CD14-positive monocyte (primary cell): ENCODE data around the gene HS6ST3. TPM values are rescaled to one million over a fixed set of nuclear protein-coding genes. Genes with fewer than 3 reads are reported as not detected.

Experiments used
- DNase-seq, 3 donors: peaks; one replicate each; pipeline ENCODE4 v3.0.0-alpha.2; 2011 to 2022
- H2AFZ ChIP-seq: 2 replicates; pipeline ENCODE4 v1.6.0; 2012; ENCODE audit warnings: mild to moderate bottlenecking, low read depth, low read length, inconsistent platforms; ENCODE audit not compliant: insufficient read depth, poor library complexity, severe bottlenecking
- H3K27ac ChIP-seq, 2 donors: 1 replicate in 1 of 2; 2 replicates in 1 of 2; pipeline ENCODE4 v1.5.1; 2012 to 2013; ENCODE audit warnings: low read length in 2 of 2, control low read depth in 1 of 2, inconsistent platforms in 1 of 2, low read depth in 1 of 2, mild to moderate bottlenecking in 1 of 2
- H3K27me3 ChIP-seq, 2 donors: one replicate each; pipeline versions ENCODE4 v1.6.0 to v1.6.1; 2011 to 2013; ENCODE audit warnings: low read length in 2 of 2; ENCODE audit not compliant: control insufficient read depth in 2 of 2, insufficient read depth in 2 of 2
- H3K36me3 ChIP-seq, 2 donors: replicated peaks in 1 of 2; 1 replicate in 1 of 2; 2 replicates in 1 of 2; pipeline versions ENCODE4 v1.5.1 to v1.6.1; 2012 to 2013; ENCODE audit warnings: low read length in 2 of 2, control low read depth in 1 of 2, inconsistent platforms in 1 of 2, mild to moderate bottlenecking in 1 of 2; ENCODE audit not compliant: insufficient read depth in 2 of 2, control insufficient read depth in 1 of 2
- H3K4me1 ChIP-seq, 2 donors: 1 replicate in 1 of 2; 2 replicates in 1 of 2; pipeline versions ENCODE4 v1.5.1 to v1.6.1; 2012 to 2013; ENCODE audit warnings: low read length in 2 of 2, control low read depth in 1 of 2, inconsistent platforms in 1 of 2, mild to moderate bottlenecking in 1 of 2, moderate library complexity in 1 of 2; ENCODE audit not compliant: insufficient read depth in 2 of 2, control insufficient read depth in 1 of 2
- H3K4me2 ChIP-seq: replicated peaks from 2 replicates; pipeline ENCODE3; 2012; ENCODE audit warnings: low read length, moderate library complexity, mild to moderate bottlenecking; ENCODE audit not compliant: poor library complexity, severe bottlenecking; ENCODE audit errors: extremely low read depth
- H3K4me3 ChIP-seq, 3 experiments: fragments of 200-600 bp in 1 of 3; sonication (generic) in 1 of 3; replicated peaks in 1 of 3; 1 replicate in 2 of 3; 2 replicates in 1 of 3; pipeline ENCODE4 v1.5.1; 2011 to 2013; ENCODE audit warnings: low read length in 3 of 3, mild to moderate bottlenecking in 3 of 3, control low read depth in 2 of 3, low read depth in 2 of 3, inconsistent platforms in 1 of 3, moderate library complexity in 1 of 3
- H3K79me2 ChIP-seq: 2 replicates; pipeline ENCODE4 v1.6.0; 2012; ENCODE audit warnings: mild to moderate bottlenecking, control low read depth, inconsistent platforms, low read length, moderate library complexity; ENCODE audit not compliant: insufficient read depth
- H3K9ac ChIP-seq: 2 replicates; pipeline ENCODE4 v1.6.0; 2017; ENCODE audit warnings: low read length, mild to moderate bottlenecking; ENCODE audit not compliant: insufficient read depth, poor library complexity, severe bottlenecking
- H3K9me3 ChIP-seq, 2 donors: replicated peaks in 1 of 2; 1 replicate in 1 of 2; 2 replicates in 1 of 2; pipeline versions ENCODE4 v1.5.1 to v1.6.1; 2012 to 2013; ENCODE audit warnings: low read length in 2 of 2, control low read depth in 1 of 2; ENCODE audit not compliant: control insufficient read depth in 1 of 2, insufficient read depth in 1 of 2
- H4K20me1 ChIP-seq: 2 replicates; pipeline ENCODE4 v1.6.0; 2012; ENCODE audit warnings: mild to moderate bottlenecking, low read length, control low read depth, moderate library complexity; ENCODE audit not compliant: insufficient read depth
- H3K27ac Mint-ChIP-seq, 7 donors: one replicate each; pipeline ENCODE4 v1.8.0; 2020; ENCODE audit warnings: mild to moderate bottlenecking in 7 of 7, mixed read lengths in 7 of 7, moderate library complexity in 6 of 7, inconsistent platforms in 2 of 7
- H3K27me3 Mint-ChIP-seq, 3 donors: one replicate each; pipeline ENCODE4 v1.8.0; 2021 to 2022; ENCODE audit warnings: low read depth in 3 of 3, mild to moderate bottlenecking in 3 of 3, mixed read lengths in 3 of 3, moderate library complexity in 3 of 3, inconsistent platforms in 1 of 3
- H3K36me3 Mint-ChIP-seq, 2 donors: one replicate each; pipeline ENCODE4 v1.8.0; 2020; ENCODE audit warnings: mixed read lengths in 2 of 2, inconsistent platforms in 1 of 2, mild to moderate bottlenecking in 1 of 2
- H3K4me1 Mint-ChIP-seq: one replicate; pipeline ENCODE4 v1.8.0; 2020; ENCODE audit warnings: mild to moderate bottlenecking, mixed read lengths
- H3K4me3 Mint-ChIP-seq, 2 donors: one replicate each; pipeline ENCODE4 v1.8.0; 2020; ENCODE audit warnings: mild to moderate bottlenecking in 2 of 2, mixed read lengths in 2 of 2, moderate library complexity in 1 of 2
- H3K9me3 Mint-ChIP-seq, 7 donors: one replicate each; pipeline ENCODE4 v1.8.0; 2020 to 2022; ENCODE audit warnings: mixed read lengths in 7 of 7, mild to moderate bottlenecking in 6 of 7, moderate library complexity in 6 of 7, inconsistent platforms in 2 of 7
- WGBS: methylation state at CpG from one replicate; pipeline ENCODE4 v1.1.5; 2013; ENCODE audit warnings: missing lambda C conversion rate; ENCODE audit not compliant: insufficient coverage; 5-methylcytosine and 5-hydroxymethylcytosine counted together
- intact Hi-C, 2 donors: fragments of 100-400 bp; cut with micrococcal nuclease; formaldehyde crosslinking; loops; one replicate each; pipeline versions ENCODE4 v1.15.0 to v1.15.1; 2023
- polyA plus RNA-seq, 3 donors: library from polyadenylated mRNA; depleted of rRNA in 1 of 3; unstranded in 2 of 3; stranded (reverse) in 1 of 3; fragments of 300-500 nt in 2 of 3; fragments of >200 nt in 1 of 3; fragmentation: Illumina TruSeq in 2 of 3; gene quantifications; 1 replicate in 2 of 3; 2 replicates in 1 of 3; pipeline ENCODE4 v1.2.3, GENCODE V29; 2012 to 2021
- TF ChIP-seq, protein P1 (sequence below): fragments of 200-600 bp; IDR thresholded peaks from one replicate; pipeline ENCODE4 v1.8.0; 2022; ENCODE audit warnings: antibody characterized with exemption, mild to moderate bottlenecking

HS6ST3 gene
- polyA plus RNA-seq, 3 donors = not detected

DNA sequence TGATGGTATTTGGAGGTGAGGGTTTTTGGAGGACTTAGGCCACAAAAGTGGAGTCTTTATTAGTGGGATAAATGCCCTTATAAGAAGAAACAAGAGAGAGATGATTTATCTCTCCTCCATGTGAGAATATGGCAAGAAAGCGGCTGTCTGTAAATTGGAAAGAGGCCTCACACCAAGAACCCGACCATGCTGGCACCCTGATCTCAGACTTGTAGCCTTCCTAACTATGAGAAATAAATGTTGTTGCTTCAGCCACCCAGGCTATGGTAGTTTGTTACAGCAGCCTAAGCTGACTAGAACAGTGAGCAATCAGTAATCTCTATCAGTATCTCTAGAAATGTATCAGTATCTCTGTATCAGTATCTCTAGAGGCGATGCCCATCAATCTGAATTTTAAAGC is 617.2 kb downstream of the HS6ST3 start:
- H3K4me3 ChIP-seq = no peak overlapping the region
- H4K20me1 ChIP-seq = no peaks in the 10 kb centered on the region
- no peaks in the 10 kb centered on the region for H3K36me3 Mint-ChIP-seq
- no peak overlapping the region for H3K4me2 ChIP-seq
- H3K27ac Mint-ChIP-seq = no peak overlapping the region
- no peak overlapping the region for H3K27ac ChIP-seq
- DNase-seq = no peak
- no peaks in the 10 kb centered on the region for H3K79me2 ChIP-seq
- H3K9me3 Mint-ChIP-seq = peaks cover 2 to 14% (median 4%) of the 10 kb centered on the region in 7 donors
- TF ChIP-seq, protein P1, sequence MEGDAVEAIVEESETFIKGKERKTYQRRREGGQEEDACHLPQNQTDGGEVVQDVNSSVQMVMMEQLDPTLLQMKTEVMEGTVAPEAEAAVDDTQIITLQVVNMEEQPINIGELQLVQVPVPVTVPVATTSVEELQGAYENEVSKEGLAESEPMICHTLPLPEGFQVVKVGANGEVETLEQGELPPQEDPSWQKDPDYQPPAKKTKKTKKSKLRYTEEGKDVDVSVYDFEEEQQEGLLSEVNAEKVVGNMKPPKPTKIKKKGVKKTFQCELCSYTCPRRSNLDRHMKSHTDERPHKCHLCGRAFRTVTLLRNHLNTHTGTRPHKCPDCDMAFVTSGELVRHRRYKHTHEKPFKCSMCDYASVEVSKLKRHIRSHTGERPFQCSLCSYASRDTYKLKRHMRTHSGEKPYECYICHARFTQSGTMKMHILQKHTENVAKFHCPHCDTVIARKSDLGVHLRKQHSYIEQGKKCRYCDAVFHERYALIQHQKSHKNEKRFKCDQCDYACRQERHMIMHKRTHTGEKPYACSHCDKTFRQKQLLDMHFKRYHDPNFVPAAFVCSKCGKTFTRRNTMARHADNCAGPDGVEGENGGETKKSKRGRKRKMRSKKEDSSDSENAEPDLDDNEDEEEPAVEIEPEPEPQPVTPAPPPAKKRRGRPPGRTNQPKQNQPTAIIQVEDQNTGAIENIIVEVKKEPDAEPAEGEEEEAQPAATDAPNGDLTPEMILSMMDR = no peak
- H3K9ac ChIP-seq = no peak overlapping the region
- H3K9me3 ChIP-seq = peaks cover 7 to 10% of the 10 kb centered on the region in 2 donors
- H3K36me3 ChIP-seq = no peaks in the 10 kb centered on the region
- H2AFZ ChIP-seq = no peak overlapping the region
- H3K27me3 ChIP-seq = no peaks in the 10 kb centered on the region
- intact Hi-C loops = no loop called here
- no peaks in the 10 kb centered on the region for H3K4me1 Mint-ChIP-seq
- H3K27me3 Mint-ChIP-seq = peaks cover 0 to 2% (median 1%) of the 10 kb centered on the region in 3 donors
- 100% methylated on average over 1 of the region's 3 CpGs for WGBS
- H3K4me1 ChIP-seq = no peaks in the 10 kb centered on the region
- H3K4me3 Mint-ChIP-seq = no peak overlapping the region

DNA sequence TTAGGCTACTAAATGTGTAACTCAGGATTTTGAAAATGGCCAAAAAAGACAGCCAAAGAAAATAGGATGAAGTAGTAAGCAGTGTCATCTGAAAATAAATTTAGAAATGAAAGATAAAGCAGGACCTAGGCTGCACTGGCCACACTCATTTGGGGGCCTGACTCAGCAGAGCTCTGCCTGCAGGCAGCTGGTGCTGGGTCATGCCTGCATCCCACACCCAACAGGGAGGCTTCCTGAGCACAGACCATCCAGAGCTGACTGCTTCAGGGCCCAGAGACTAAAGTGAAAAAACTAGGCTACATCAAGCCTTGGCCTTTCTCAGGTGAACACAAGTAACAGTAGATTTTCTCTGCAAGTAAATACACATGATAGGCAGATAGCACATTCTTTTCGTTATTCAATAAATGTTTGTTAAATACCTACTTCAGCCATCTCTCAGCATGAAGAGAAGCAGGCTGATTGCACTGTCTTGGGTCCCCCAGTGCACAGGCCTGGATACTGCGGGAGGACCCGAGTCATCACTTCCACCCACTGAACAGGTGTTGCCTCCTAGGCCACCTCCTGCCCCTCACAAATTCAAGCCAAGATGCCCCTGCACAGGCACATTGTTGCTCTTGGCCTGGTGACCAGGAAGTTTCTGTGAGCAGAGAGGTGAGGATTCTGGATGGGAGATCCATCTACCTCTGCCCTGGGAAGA is 620.4 kb downstream of the HS6ST3 start:
- intact Hi-C loops = no loop called here
- H3K4me3 Mint-ChIP-seq = no peak overlapping the region
- H3K4me1 Mint-ChIP-seq = no peaks in the 10 kb centered on the region
- Histone ChIP-seq H3K4me2 (no peak overlapping the region), H3K4me1 (no peaks in the 10 kb centered on the region), H3K36me3 (no peaks in the 10 kb centered on the region), H4K20me1 (no peaks in the 10 kb centered on the region), H3K27ac (no peak overlapping the region), H3K9me3 (peaks cover 7% of the 10 kb centered on the region in 2 donors), H3K27me3 (no peaks in the 10 kb centered on the region), H3K79me2 (no peaks in the 10 kb centered on the region), H3K4me3 (no peak overlapping the region), H2AFZ (no peak overlapping the region), H3K9ac (no peak overlapping the region)
- H3K36me3 Mint-ChIP-seq = no peaks in the 10 kb centered on the region
- WGBS = 94% methylated on average over 2 of the region's 3 CpGs
- no peak for DNase-seq
- peaks cover 0 to 10% (median 3%) of the 10 kb centered on the region in 7 donors for H3K9me3 Mint-ChIP-seq
- TF ChIP-seq, protein P1 = no peak
- H3K27ac Mint-ChIP-seq = no peak overlapping the region
- no peaks in the 10 kb centered on the region for H3K27me3 Mint-ChIP-seq
